GM23248 (cell line): ENCODE measurements around the gene PID1. TPM values are rescaled to one million over a fixed set of nuclear protein-coding genes. Genes with fewer than 3 reads are reported as not detected.

Experiments
- DNase-seq: peaks from one replicate; pipeline ENCODE4 v3.0.0-alpha.2; 2015
- H2AFZ ChIP-seq: fragments of 200-600 bp; sonication (generic); 2 replicates; pipeline ENCODE4 v1.6.1; 2016; ENCODE audit warnings: antibody characterized with exemption
- H3F3A ChIP-seq: fragments of 200-600 bp; sonication (generic); 2 replicates; pipeline ENCODE4 v1.6.1; 2016; ENCODE audit warnings: mild to moderate bottlenecking, antibody characterized with exemption, mixed run types; ENCODE audit not compliant: insufficient read depth
- H3K27ac ChIP-seq: fragments of 200-600 bp; sonication (generic); 2 replicates; pipeline ENCODE4 v1.5.1; 2016; ENCODE audit warnings: mild to moderate bottlenecking
- H3K27me3 ChIP-seq: fragments of 200-600 bp; sonication (generic); replicated peaks from 2 replicates; pipeline ENCODE4 v1.6.1; 2016; ENCODE audit warnings: mild to moderate bottlenecking; ENCODE audit not compliant: insufficient read depth
- H3K36me3 ChIP-seq: fragments of 200-600 bp; sonication (generic); 2 replicates; pipeline ENCODE4 v1.6.1; 2016; ENCODE audit warnings: low read depth, mild to moderate bottlenecking
- H3K4me1 ChIP-seq: fragments of 200-600 bp; sonication (generic); 2 replicates; pipeline ENCODE4 v1.6.1; 2016; ENCODE audit warnings: mild to moderate bottlenecking; ENCODE audit not compliant: insufficient read depth
- H3K4me2 ChIP-seq: fragments of 200-600 bp; sonication (generic); one replicate; pipeline ENCODE4 v1.6.1; 2016; ENCODE audit warnings: mild to moderate bottlenecking; ENCODE audit not compliant: unreplicated experiment
- H3K4me3 ChIP-seq: fragments of 200-600 bp; sonication (generic); 2 replicates; pipeline ENCODE4 v1.5.1; 2016; ENCODE audit warnings: mild to moderate bottlenecking
- H3K79me2 ChIP-seq: fragments of 200-600 bp; sonication (generic); 2 replicates; pipeline ENCODE4 v1.6.1; 2016; ENCODE audit warnings: mild to moderate bottlenecking; ENCODE audit not compliant: insufficient read depth
- H3K9ac ChIP-seq: fragments of 200-600 bp; sonication (generic); 2 replicates; pipeline ENCODE4 v1.6.1; 2016; ENCODE audit warnings: mild to moderate bottlenecking
- H3K9me2 ChIP-seq: fragments of 200-600 bp; sonication (generic); 2 replicates; pipeline ENCODE4 v1.6.1; 2016; ENCODE audit warnings: mixed run types, mild to moderate bottlenecking, moderate library complexity; ENCODE audit not compliant: insufficient read depth
- H3K9me3 ChIP-seq: fragments of 200-600 bp; sonication (generic); one replicate; pipeline ENCODE4 v1.6.1; 2017; ENCODE audit warnings: low read depth
- H4K20me1 ChIP-seq: fragments of 200-600 bp; sonication (generic); 2 replicates; pipeline ENCODE4 v1.6.0; 2016; ENCODE audit not compliant: insufficient read depth
- EZH2 ChIP-seq: fragments of 200-600 bp; sonication (generic); IDR thresholded peaks from 2 replicates; pipeline ENCODE4 v1.6.1; 2018; ENCODE audit warnings: antibody characterized with exemption, mild to moderate bottlenecking; ENCODE audit not compliant: insufficient read depth, poor library complexity, severe bottlenecking
- EZH2phosphoT487 ChIP-seq: fragments of 200-600 bp; sonication (generic); IDR thresholded peaks from 2 replicates; pipeline ENCODE4 v1.6.1; 2018; ENCODE audit warnings: antibody characterized with exemption, moderate library complexity, mild to moderate bottlenecking, low read depth; ENCODE audit not compliant: insufficient read depth
- WGBS, 2 experiments: methylation state at CpG; one replicate each; pipeline ENCODE4 v1.1.6; 2015 to 2017; ENCODE audit warnings: low lambda C conversion rate in 2 of 2, low coverage in 1 of 2; ENCODE audit errors: missing lambda C conversion rate in 2 of 2; 5-methylcytosine and 5-hydroxymethylcytosine counted together
- in situ Hi-C: fragments of 300-500 bp; cut with MboI; formaldehyde crosslinking; loops from 2 replicates; pipeline ENCODE4 v1.15.0; 2020
- polyA plus RNA-seq: library from polyadenylated mRNA; unstranded; fragments of >200 nt; fragmentation: Nextera tagmentation; extraction: Ambion mirVana; gene quantifications from 2 replicates; pipeline ENCODE4 v1.2.1, GENCODE V29; 2016
- total RNA-seq: library from RNA; depleted of rRNA; stranded (reverse); fragments of >200 nt; shearing (Covaris generic); gene quantifications from 2 replicates; pipeline ENCODE4 v1.2.3, GENCODE V29; 2014

The PID1 gene
- total and polyA plus RNA-seq, 2 experiments from 2014 or later: 5.9 to 8.6 TPM

- no peak overlapping the region for H3K4me3 ChIP-seq
- no peaks in the 10 kb centered on the region for H3K9me2 ChIP-seq
- H3K79me2 ChIP-seq: no peaks in the 10 kb centered on the region
- H3K27ac ChIP-seq: no peak overlapping the region
- no peak overlapping the region for H3K9ac ChIP-seq
- H3K36me3 ChIP-seq: no peaks in the 10 kb centered on the region
- H3K9me3 ChIP-seq: no peaks in the 10 kb centered on the region
- H3K27me3 ChIP-seq: no peaks in the 10 kb centered on the region
- TF ChIP-seq EZH2 (no peak), EZH2phosphoT487 (no peak)
- no peaks in the 10 kb centered on the region for H3F3A ChIP-seq
- no peak overlapping the region for H3K4me2 ChIP-seq
- in situ Hi-C loops: no loop called here
- no peaks in the 10 kb centered on the region for H4K20me1 ChIP-seq
- WGBS, 2 experiments: 60 to 70% methylated on average over 1 of the region's 1 CpG
- DNase-seq: no peak
- no peak overlapping the region for H2AFZ ChIP-seq
- H3K4me1 ChIP-seq: no peaks in the 10 kb centered on the region
Observed at GRCh38 chr2:229095472-229095871, 175.6 kb downstream of the PID1 start.

- Histone ChIP-seq H2AFZ (no peak overlapping the region), H3K36me3 (no peaks in the 10 kb centered on the region), H3K9me3 (no peaks in the 10 kb centered on the region), H3F3A (no peaks in the 10 kb centered on the region), H3K27me3 (no peaks in the 10 kb centered on the region), H3K27ac (no peak overlapping the region), H3K9ac (no peak overlapping the region), H3K9me2 (no peaks in the 10 kb centered on the region), H4K20me1 (no peaks in the 10 kb centered on the region), H3K4me3 (no peak overlapping the region), H3K4me2 (no peak overlapping the region), H3K4me1 (no peaks in the 10 kb centered on the region), H3K79me2 (no peaks in the 10 kb centered on the region)
- 86 to 94% methylated on average over 2 of the region's 2 CpGs for WGBS, 2 experiments
- in situ Hi-C loops: no loop called here
- TF ChIP-seq EZH2 (no peak), EZH2phosphoT487 (no peak)
- peak; percentile 10 for DNase-seq
Observed at GRCh38 chr2:229090225-229090624, 180.9 kb downstream of the PID1 start.

- Histone ChIP-seq H3K79me2 (no peaks in the 10 kb centered on the region), H3K4me1 (no peaks in the 10 kb centered on the region), H3K27ac (no peak overlapping the region), H3K36me3 (no peaks in the 10 kb centered on the region), H3K4me2 (no peak overlapping the region), H2AFZ (no peak overlapping the region), H3K9me2 (no peaks in the 10 kb centered on the region), H3K9ac (no peak overlapping the region), H3K4me3 (no peak overlapping the region), H4K20me1 (no peaks in the 10 kb centered on the region), H3K27me3 (no peaks in the 10 kb centered on the region), H3K9me3 (no peaks in the 10 kb centered on the region), H3F3A (no peaks in the 10 kb centered on the region)
- no peak for DNase-seq
- 50 to 56% methylated on average over 3 of the region's 3 CpGs for WGBS, 2 experiments
- in situ Hi-C loops: no loop called here
- no peak for TF ChIP-seq EZH2phosphoT487
- TF ChIP-seq EZH2: no peak
Observed at GRCh38 chr2:229089776-229090175, 181.3 kb downstream of the PID1 start.

GRCh38 chr2:229088966-229089700 lies 182.0 kb downstream of the PID1 start:
- WGBS, 2 experiments: 70 to 71% methylated on average over 7 of the region's 7 CpGs
- H3K27me3 ChIP-seq: no peaks in the 10 kb centered on the region
- no peak overlapping the region for H3K4me2 ChIP-seq
- no peak for TF ChIP-seq EZH2
- no peak for TF ChIP-seq EZH2phosphoT487
- H2AFZ ChIP-seq: no peak overlapping the region
- no peaks in the 10 kb centered on the region for H3K36me3 ChIP-seq
- no peak overlapping the region for H3K4me3 ChIP-seq
- no peaks in the 10 kb centered on the region for H3K79me2 ChIP-seq
- H3K9me2 ChIP-seq: no peaks in the 10 kb centered on the region
- H3K27ac ChIP-seq: no peak overlapping the region
- DNase-seq: no peak
- H3K9me3 ChIP-seq: no peaks in the 10 kb centered on the region
- H3F3A ChIP-seq: no peaks in the 10 kb centered on the region
- no peaks in the 10 kb centered on the region for H4K20me1 ChIP-seq
- in situ Hi-C loops: no loop called here
- H3K9ac ChIP-seq: no peak overlapping the region
- no peaks in the 10 kb centered on the region for H3K4me1 ChIP-seq

- DNase-seq: no peak
- H3K9ac ChIP-seq: no peak overlapping the region
- no peak overlapping the region for H3K4me2 ChIP-seq
- no peak overlapping the region for H2AFZ ChIP-seq
- WGBS, 2 experiments: 52 to 55% methylated on average over 2 of the region's 2 CpGs
- H3K4me1 ChIP-seq: no peaks in the 10 kb centered on the region
- H3K36me3 ChIP-seq: no peaks in the 10 kb centered on the region
- H4K20me1 ChIP-seq: no peaks in the 10 kb centered on the region
- in situ Hi-C loops: no loop called here
- H3K27me3 ChIP-seq: no peaks in the 10 kb centered on the region
- no peak overlapping the region for H3K27ac ChIP-seq
- TF ChIP-seq EZH2: no peak
- no peaks in the 10 kb centered on the region for H3K9me3 ChIP-seq
- no peaks in the 10 kb centered on the region for H3F3A ChIP-seq
- H3K4me3 ChIP-seq: no peak overlapping the region
- H3K79me2 ChIP-seq: no peaks in the 10 kb centered on the region
- no peaks in the 10 kb centered on the region for H3K9me2 ChIP-seq
Observed at GRCh38 chr2:229088517-229088913, 182.6 kb downstream of the PID1 start.
